HG02884 (cell line): ENCODE results near the gene RASSF4.

Source experiments
- ATAC-seq: cut with Tn5 transposase; IDR thresholded peaks from one replicate; pipeline ENCODE4 v1.9.1; 2021; ENCODE audit warnings: mild to moderate bottlenecking, moderate library complexity; ENCODE audit not compliant: unreplicated experiment

Gene RASSF4

GRCh38 chr10:44986179-44986578, 26.6 kb downstream of the RASSF4 start:
- ATAC-seq: no peak

GRCh38 chr10:44986670-44987069, 27.1 kb downstream of the RASSF4 start:
- no peak for ATAC-seq

DNA sequence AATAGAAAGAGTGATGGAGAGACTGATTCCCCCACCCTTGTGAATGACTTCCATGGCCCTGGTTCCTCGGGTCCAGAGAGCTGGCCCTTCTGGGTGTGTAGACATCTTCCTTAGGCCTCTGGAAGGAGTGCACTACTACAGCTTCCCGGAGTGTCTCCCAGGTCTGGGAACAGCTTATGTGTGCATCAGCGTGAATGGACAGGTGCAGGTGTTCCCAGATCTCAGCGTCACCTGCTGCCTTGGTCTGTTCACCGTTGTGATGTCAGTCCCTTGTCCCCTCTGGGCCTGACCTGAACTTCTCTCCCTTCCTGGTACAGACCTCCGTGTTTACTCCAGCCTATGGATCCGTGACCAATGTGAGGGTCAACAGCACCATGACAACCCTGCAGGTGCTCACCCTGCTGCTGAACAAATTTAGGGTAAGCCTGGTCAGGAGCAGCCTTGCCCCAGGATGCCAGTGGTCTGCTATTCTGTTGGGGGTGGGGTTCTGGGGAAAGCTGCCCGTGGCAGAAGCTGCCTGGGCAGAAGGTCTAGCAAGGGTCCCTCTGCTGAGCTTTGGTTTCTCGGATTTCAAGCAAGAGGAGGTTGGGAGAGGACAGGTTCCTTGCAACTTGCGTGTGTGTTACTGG, 29.5 kb downstream of the RASSF4 start:
- no peak for ATAC-seq

- no peak for ATAC-seq
Measured at GRCh38 chr10:44989597-44990301, 30.1 kb downstream of the RASSF4 start.

DNA sequence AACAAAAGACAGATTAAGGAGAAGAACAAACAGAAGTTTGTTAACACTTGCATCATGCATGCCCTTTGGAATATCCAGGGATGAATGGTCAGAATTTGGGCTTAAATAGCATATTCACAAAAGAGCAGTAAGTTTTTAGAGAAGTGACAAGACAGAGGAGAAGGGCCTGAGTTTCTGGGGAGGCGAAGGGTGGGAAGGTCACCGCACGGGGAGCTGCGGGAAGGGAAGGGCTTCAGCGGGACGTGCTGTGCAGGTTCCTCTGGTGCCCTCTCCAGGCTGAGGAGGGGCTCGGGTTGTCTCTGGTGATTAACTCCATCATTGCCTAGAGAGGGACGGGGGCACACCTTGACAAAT, 30.7 kb downstream of the RASSF4 start:
- ATAC-seq: no peak

DNA sequence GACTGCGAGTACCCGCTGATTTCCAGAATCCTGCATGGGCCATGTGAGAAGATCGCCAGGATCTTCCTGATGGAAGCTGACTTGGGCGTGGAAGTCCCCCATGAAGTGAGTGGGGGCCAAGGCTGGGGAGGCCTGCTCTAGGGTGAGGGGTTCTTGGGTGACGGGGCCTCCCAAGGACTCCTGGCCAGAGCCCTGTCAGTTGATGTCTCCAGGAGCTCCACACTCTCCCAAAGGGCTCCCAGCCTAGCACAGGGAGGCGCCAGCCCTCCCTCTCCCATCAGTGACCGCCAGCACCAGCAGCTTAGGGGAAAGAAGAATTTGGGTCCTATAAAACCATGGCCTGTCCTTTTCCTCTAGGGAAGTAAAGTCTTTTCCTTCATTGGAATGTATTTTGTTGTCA, 31.4 kb downstream of the RASSF4 start:
- no peak for ATAC-seq

- ATAC-seq: no peak
Measured at GRCh38 chr10:44991571-44991970, 32.0 kb downstream of the RASSF4 start.

- ATAC-seq: no peak
Measured at GRCh38 chr10:44992070-44992731, 32.6 kb downstream of the RASSF4 start.

GRCh38 chr10:44992732-44993225, 33.2 kb downstream of the RASSF4 start:
- no peak for ATAC-seq

DNA sequence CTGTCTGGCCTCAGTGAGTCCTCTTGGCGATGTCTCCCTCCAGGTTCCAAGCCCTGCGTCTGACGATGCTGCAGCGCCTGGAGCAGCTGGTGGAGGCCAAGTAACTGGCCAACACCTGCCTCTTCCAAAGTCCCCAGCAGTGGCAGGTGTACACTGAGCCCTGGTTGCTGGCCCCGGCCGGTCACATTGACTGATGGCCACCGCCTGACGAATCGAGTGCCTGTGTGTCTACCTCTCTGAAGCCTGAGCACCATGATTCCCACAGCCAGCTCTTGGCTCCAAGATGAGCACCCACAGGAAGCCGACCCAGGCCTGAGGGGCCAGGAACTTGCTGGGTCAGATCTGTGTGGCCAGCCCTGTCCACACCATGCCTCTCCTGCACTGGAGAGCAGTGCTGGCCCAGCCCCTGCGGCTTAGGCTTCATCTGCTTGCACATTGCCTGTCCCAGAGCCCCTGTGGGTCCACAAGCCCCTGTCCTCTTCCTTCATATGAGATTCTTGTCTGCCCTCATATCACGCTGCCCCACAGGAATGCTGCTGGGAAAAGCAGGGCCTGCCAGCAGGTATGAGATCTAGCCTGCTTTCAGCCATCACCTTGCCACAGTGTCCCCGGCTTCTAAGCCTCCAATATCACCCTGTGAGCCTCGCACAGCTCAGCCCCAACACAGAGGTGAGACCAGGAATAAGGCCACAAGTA, 33.8 kb downstream of the RASSF4 start:
- ATAC-seq: no peak

- ATAC-seq: no peak
Measured at GRCh38 chr10:44993922-44994751, 34.5 kb downstream of the RASSF4 start.

DNA sequence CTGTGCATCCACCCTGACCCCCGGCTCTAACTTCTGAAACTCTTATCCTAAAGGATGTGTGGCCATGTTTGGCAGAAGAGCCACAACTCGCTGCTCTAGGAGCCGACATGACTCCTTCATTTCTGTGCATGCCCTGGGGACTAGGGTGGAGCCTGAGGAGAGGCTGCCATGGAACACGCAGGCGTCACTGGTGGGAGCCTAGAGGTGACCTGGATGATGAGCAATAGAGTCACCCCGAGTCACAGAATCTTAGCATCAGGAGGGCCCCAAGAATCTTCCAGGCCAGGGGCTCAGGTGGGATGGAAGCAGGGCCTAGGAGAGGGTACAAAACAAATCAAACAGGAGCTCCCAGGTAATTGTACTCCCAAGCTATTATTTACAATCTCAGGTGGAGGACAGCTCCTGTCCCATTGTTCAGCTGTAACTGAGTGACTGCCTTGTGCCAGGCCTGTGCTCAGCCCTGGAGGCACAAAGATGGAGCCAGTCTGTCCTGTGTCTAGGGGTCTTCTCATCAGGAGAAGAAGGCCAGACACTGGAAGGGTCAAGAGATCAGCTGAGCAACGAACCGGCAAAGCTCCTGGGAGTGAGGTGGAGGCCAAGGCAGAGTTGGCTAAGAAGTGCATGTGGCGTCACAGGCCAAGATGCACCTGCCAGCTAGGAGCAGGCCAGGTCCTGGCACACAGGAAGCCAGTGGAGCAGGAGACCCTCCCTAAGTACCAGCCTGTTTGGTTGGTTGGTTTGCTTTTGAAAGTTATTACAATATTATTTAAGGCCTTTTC, 35.3 kb downstream of the RASSF4 start:
- no peak for ATAC-seq

DNA sequence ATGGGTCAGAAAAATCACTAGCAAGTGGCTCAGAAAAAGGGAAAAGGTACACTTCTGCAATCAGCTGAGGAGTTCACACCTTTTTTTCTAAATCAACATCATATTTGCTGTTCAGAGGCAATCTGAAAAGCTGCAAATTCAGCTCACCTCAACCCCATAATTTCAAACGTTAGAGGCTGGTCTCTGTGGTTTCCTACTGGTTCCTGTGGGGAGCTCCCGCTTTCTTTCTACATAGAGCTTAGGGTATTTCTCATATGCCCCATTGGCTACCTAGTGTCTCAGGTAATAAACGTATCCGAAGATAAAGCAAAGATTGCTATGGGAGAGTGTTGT, 35.9 kb downstream of the RASSF4 start:
- ATAC-seq: no peak

GRCh38 chr10:44995914-44996669, 36.5 kb downstream of the RASSF4 start:
- no peak for ATAC-seq

GRCh38 chr10:44997105-44997748, 37.6 kb downstream of the RASSF4 start:
- ATAC-seq: no peak

- no peak for ATAC-seq
Measured at GRCh38 chr10:44998146-44998631, 38.6 kb downstream of the RASSF4 start.

DNA sequence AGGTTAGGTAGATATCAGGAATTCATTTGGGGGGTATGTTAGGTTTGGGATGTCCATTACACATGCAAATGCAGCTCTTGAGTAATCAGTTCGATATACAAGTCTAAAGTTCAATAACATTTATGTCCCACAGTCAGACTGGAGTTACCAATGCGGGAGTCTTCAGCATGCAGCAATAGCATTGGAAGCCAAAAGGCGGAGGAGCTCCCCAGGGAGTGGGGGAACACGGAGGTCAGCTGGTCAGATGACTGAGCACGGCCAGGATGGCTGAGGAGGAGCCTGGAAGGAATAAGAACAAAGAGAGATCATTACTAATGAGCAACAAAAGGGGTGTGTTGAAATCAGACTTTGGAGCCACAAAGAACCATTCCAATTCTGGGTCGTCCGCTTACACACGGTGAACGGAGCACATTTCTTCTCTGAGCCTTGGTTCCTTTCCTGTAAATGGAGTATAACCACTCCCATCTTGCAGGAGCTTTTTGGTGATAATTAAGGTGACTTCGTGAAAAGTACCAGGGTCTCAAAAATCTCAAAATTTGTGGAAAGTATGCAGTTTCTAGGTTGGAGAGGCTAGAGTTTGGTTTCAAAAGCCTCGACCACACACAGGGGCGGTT, 40.6 kb downstream of the RASSF4 start:
- no peak for ATAC-seq

DNA sequence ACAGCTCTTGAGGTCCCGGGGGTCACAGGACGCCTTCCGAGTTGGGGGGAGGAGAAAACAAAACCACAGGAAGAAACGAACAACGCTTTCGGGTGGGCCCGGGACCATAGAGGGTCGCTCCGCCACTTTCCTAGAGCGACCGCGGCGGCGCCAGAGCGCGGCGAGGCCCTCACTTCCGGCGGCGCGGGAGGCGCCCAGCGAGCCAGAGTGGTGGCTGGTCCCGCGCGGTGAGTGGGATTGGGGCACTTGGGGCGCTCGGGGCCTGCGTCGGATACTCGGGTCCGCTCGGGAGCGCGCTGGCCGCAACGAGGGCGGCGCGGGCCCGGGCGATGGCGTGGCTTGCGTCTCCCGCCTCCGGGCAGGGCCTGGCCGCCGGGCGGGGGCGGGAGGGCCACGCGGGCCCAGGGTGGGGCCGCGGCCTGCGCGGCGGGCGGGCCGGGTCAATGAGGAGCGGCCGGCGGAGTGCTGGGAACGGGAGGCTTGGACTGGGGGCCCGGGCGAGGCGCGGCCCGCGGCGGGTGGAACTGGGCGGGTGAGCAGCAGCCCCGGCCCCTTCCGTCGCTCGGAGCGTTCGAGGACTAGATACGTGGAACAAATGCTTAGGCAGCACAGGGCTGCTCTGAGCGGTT, 41.3 kb downstream of the RASSF4 start, which contains the start of gene ZNF22:
ZNF22 (plus strand) TSS at position 172 of the 629 bp plus-strand sequence. CDS start 2,446 bp downstream, outside the sequence.
- peak; percentile 58 for ATAC-seq
